Measurements from ENCODE around the gene SYT1.

The SYT1 gene

GRCh38 chr12:79357048-79357447 is 492.5 kb downstream of the SYT1 start:
- no peak for DNase-seq (ENCODE audit: low read depth)

- no peak for DNase-seq (ENCODE audit: low read depth)
Observed at GRCh38 chr12:79358716-79359300, 494.2 kb downstream of the SYT1 start.

GRCh38 chr12:79360286-79360685 is 495.7 kb downstream of the SYT1 start:
- no peak for DNase-seq (ENCODE audit: low read depth)

- DNase-seq (ENCODE audit: low read depth) = no peak
Observed at GRCh38 chr12:79360936-79361335, 496.4 kb downstream of the SYT1 start.

- no peak for DNase-seq (ENCODE audit: low read depth)
Observed at GRCh38 chr12:79364197-79364596, 499.6 kb downstream of the SYT1 start.

- no peak for DNase-seq (ENCODE audit: low read depth)
Observed at GRCh38 chr12:79366374-79366773, 501.8 kb downstream of the SYT1 start.

GRCh38 chr12:79367032-79367589 is 502.5 kb downstream of the SYT1 start:
- DNase-seq (ENCODE audit: low read depth) = no peak

GRCh38 chr12:79370021-79370420 is 505.4 kb downstream of the SYT1 start:
- no peak for DNase-seq (ENCODE audit: low read depth)

GRCh38 chr12:79371226-79371625 is 506.7 kb downstream of the SYT1 start:
- DNase-seq (ENCODE audit: low read depth) = no peak

- DNase-seq (ENCODE audit: low read depth) = no peak
Observed at GRCh38 chr12:79373896-79374499, 509.4 kb downstream of the SYT1 start.

GRCh38 chr12:79374545-79374944 is 510.0 kb downstream of the SYT1 start:
- no peak for DNase-seq (ENCODE audit: low read depth)

GRCh38 chr12:79375050-79375449 is 510.5 kb downstream of the SYT1 start:
- DNase-seq (ENCODE audit: low read depth) = no peak

- DNase-seq (ENCODE audit: low read depth) = no peak
Observed at GRCh38 chr12:79378496-79378895, 513.9 kb downstream of the SYT1 start.

GRCh38 chr12:79380402-79380801 is 515.8 kb downstream of the SYT1 start:
- DNase-seq (ENCODE audit: low read depth) = no peak

- DNase-seq (ENCODE audit: low read depth) = no peak
Observed at GRCh38 chr12:79381248-79382208, 517.0 kb downstream of the SYT1 start.

- no peak for DNase-seq (ENCODE audit: low read depth)
Observed at GRCh38 chr12:79384551-79384950, 520.0 kb downstream of the SYT1 start.

- no peak for DNase-seq (ENCODE audit: low read depth)
Observed at GRCh38 chr12:79388011-79388410, 523.4 kb downstream of the SYT1 start.

GRCh38 chr12:79393842-79394241 is 529.3 kb downstream of the SYT1 start:
- DNase-seq (ENCODE audit: low read depth) = no peak

- no peak for DNase-seq (ENCODE audit: low read depth)
Observed at GRCh38 chr12:79397609-79398008, 533.0 kb downstream of the SYT1 start.

- DNase-seq (ENCODE audit: low read depth) = no peak
Observed at GRCh38 chr12:79400481-79400880, 535.9 kb downstream of the SYT1 start.

GRCh38 chr12:79402606-79403005 is 538.0 kb downstream of the SYT1 start:
- no peak for DNase-seq (ENCODE audit: low read depth)

GRCh38 chr12:79406993-79407392 is 542.4 kb downstream of the SYT1 start:
- no peak for DNase-seq (ENCODE audit: low read depth)
